AG08396 (cell line): ENCODE measurements around the gene ZNF778.

Source experiments
- DNase-seq: peaks from one replicate; pipeline ENCODE4 v3.0.0; 2012; ENCODE audit warnings: low spot score, mixed read lengths

Gene ZNF778

DNA sequence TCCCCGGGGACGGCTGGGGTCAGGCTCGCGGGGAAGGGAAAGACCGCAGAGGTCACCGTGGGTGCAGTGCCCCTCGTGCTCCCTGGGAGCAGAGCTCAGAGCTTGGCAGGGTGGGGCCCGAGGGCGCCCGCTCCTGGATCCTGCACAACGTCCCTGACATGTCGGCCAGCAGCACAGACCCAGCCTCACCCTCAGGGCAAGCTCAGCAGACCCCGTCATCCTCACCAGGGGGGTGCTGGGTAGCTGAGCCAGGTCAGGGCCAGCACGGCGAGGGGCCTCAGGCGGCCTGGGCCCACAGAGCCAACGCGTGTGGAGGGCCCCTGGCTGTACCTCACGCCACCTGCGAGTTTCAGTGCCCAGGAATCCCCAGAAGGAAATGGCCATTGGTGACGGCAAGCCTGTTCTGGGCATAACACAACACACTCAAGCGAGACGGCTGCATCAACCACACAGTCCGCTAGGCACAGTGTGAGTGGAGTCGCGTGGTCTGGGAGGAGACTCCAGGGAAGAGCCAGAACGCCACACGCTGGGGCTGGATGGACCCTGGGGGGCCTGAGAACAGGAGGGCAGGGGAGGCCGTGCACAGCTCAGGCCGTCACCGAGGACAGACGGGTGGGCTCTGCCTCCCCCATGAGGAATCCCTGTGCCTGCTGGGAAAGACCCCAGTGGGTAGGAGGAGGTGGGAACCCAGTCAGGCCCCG, 60.3 kb downstream of the ZNF778 start:
- DNase-seq, result no peak

DNA sequence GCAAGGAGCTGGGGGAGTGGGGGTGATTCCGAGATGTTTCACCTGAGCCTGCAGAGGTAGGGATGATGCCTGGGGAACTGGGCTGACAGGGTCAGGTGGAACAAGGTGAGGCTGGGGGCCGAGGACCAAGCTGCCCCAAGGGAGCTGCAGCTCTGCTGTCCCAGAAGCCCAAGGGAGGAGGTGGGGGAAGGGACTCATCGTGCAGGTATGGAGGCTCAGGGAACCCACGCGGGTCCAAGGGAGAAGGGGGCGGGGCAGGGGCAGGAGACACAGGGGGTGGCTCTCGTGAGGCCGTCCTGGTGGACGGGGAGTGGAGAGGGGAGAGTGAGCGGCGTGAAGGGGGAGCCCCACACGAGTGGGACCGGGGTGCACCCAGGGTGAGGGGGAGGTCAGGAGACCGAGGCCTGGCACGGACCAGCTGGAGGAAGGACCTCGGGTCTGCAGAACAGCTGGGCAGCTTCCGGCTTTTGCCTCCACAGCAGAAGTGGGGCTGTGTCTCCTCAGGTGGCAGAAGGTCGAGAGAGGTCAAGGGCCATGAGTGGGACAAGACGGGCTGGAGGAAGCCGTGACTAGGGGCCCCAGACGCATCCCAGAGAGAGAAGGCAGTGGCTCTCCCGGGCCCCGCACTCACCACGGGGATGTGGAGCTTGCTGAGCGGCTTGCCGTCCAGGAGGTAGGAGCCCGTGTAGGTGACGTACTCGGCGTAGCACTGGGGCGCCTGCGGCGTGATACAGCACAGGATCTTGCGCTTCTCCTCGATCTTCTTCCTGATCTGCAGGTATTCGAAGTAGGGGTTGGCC, 61.1 kb downstream of the ZNF778 start:
- DNase-seq, result no peak

DNA sequence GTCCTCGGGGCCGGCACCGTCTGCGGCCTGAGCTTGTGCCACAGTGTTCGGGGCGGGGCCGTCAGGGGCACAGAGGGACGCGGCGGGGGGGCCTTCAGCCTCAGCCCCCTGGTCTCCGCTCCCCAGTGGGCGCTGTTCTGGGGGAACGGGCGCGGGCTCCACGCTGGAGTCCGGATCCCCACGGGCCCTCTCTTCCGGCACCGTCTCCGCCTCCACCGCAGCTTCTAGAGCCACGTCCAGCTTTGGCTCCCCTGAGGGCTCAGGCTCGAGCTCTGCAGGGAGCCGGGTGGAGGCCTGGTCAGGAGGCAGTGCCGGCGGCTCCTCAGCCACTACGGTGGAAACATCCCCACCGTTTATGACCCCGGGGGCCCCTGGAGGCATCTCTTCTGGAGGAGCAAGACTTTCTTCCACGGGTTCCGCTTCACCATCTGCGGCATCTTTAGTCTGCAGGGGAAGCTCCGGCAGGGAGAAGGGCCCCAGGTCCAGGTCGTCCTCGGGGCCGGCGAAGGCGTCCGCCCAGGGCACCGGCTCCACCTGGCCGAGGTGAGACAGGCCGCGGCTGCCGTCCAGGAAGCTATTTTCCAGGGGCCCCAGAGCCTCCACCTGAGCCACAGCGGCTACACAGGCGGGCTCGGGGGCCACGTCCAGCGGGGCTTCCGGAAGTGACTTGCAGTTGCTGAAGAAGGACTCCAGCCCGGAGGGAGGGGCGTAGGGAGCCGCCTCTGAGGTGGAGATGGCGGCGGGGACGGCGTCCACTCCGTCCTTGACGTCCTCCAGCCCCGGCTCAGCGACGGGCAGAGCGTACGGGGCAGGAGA, 62.4 kb downstream of the ZNF778 start:
- DNase-seq, result no peak

DNA sequence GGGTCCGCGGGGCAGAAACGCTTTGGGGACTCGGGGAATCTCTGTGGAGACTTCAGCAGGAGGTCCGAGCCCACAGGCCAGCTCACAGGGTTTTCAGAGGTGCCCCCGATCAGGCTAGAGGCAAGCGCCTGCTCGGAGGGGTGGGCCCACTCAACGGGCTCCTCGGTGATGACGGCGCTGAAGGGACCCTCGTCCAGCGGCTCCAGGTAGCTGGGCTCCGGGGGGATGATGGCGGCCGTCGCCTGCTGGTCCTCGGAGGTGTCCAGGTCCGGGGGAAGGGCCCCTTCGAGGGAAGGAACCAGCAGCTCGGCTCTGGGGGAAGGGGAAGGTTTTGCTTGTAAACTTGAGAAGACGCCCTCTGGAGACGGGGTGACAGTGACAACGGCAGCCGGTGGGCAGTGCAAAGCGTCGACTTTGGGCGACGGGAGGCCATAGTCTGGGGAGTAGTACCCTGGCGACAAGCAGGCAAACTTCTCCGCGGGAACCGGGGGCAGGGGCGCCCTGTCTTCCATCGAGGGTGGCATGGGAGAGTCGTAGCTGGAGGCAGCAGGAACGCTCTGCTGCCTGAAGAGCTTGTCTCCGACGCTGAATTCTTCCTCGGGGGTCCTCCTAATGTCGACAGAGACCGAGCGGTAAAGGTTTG, 63.2 kb downstream of the ZNF778 start:
- no peak for DNase-seq

DNA sequence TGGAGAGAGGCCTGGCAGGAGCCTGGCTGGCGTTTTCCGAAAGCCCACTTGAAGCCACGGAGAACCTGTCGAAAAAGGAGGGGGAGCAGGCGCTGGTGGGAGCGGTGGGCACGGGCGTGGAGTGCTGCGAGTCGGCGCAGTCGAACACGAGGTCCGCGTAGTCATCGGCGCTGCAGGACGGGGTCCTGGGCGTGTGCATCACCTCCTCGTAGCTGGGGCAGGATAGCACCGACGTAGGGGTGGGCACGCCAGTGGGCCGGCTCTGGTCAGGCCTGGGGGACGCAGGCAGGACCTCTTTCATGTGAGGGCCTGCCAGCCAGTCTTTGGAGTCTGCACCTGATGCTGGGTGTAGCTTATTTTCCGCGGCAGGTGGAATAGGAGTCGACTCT, 63.7 kb downstream of the ZNF778 start:
- DNase-seq, result no peak

DNA sequence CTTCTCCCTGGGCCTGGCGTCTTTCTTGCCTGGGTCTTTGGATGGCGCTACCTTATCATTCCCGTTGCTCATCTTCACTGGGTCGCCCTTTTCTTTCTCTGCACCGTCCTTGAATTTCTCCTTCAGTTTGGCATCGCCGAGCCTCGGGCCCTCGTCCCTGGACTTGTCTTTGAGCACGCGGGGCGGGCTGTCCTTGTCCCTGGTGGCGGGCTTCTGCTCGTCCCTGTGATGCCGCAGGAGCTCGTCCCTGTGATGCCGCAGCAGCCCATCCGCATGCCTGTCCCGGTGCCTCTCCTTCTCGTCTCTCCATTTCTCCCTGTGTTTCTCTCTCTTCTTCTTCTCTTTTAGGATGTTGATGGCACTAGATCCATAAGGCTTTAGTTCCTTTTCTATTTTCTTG, 64.3 kb downstream of the ZNF778 start:
- no peak for DNase-seq

DNA sequence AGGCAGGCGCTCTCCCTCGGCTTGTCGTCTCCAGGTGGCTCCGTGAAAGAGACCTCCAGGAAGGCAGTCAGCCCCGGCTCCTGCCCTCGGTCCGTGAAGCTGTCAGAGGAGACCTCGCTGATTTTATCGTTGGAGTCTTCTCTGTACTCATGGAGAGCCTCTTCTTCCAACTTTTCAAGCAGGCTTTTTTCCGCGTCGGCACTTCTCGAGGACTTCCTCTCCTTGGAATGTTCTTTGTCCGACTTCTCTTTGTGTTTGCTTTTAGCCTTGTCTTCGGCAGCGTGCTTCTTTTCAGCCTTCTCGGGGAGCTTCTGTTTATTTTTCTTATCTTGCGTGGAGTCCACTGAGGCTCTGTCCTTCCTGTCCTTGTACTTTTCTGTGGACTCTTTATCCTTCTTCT, 65.0 kb downstream of the ZNF778 start:
- DNase-seq, result no peak

DNA sequence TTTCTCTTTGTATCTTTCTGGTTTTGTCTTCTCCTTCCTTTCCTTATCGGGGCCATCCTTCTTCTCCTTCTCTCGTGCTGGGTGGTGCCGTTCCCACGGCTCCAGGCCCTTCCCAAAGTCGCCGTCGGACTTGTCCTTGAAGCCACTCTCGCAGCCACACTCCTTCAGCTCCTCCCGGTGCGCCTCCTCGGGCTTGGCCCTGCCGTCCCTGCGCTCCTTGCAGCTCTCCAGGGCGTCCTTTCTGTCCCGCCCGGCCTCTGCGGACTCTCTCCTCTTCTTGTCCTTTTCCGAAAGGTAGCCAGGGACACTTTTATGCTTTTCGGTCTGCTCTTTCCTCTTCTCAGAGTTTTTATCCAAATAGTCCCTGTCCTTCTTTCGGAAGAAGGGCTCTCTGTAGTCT, 65.9 kb downstream of the ZNF778 start:
- DNase-seq, result no peak

DNA sequence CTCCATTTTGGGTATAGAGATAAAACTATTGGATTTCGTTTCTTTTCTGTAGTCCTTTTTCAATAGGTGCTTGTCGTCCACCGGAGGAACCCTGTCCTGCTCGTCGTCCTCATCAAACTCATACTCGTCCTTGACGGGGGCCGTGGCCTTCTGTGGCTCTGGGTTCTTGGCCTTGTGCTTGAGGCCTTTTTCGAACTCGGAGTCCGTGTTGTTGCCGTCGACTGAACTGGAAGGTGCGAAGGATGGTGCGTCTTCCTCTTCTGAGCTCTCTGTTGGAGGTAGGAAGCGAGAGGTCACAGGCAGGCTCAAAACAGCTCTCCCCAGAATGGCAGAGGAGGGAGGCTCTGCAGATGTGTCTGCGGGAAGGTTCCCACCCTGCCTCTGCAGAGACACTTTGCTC, 67.9 kb downstream of the ZNF778 start:
- no peak for DNase-seq

DNA sequence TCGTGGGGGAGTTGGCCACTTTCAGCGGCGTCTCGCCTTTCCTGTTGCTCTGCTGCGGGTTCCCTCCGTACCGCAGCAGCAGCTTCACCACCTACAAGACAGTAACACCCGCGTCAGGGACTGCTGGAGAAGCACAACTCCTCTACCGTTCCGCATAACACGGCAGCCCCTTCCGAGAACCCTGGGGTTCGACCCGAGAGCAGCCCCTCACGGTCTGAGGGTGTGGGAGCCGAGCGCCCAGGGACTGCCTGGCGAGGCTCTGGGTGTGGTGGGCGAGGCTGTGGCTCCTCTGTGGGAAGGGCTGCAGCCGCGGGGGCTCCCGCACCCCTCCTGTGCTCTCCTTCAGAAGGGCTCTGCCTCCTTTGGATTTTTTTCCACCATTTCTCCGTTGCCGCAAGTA, 68.6 kb downstream of the ZNF778 start:
- DNase-seq, result no peak
